Stimulated activated CD4-positive, alpha-beta T cell treated with anti-CD3 and anti-CD28 coated beads, TNF-alpha, amount 100 ng/mL, for 1 hour (primary cell): ENCODE measurements around the gene JAZF1.
"Not testable (repeated sequence)": the region's sequence is repeated elsewhere in the genome, so short reads cannot be mapped to it uniquely, and the experiment has no call there.

Experiments
- DNase-seq, 3 donors: peaks; one replicate each; pipeline ENCODE4 v3.0.0-alpha.2; 2020; ENCODE audit warnings: low read depth in 3 of 3, low spot score in 1 of 3

JAZF1 gene

DNA sequence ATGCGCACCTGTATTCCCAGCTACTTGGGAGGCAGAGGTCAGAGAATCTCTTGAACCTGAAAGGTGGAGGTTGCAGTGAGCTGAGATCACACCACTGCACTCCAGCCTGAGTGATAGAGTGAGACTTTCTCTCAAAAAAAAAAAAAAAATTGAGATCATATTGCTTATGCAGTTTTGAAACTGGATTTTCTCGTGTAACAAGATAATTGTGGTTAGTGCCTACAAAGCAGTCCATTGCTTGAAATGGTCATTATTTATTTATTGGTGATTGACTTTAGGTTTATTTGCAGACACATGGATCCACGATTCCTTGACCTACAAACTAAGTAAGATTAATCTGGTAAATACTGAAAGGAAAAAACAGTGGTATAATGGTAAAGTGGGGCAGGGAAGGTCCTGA is 290.8 kb downstream of the JAZF1 start:
- DNase-seq = no peak

DNA sequence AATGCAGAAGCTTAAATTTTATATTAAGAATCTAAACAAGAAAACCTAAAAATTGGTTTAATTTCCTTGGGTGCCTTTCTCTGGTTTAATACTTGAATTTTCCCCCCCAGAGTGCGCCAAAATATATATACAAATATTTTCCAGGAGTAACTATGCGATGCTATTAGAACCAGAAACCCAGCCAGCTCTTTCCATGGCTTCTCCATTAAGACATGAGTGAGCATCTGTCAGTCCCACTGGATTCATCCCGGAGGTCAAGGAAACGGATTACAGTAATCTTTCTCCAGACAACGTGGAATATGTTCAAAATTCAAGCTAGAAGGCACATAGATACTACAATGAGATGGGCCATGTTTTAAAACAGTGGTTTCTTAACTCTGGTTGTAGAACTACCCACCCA is 291.9 kb downstream of the JAZF1 start:
- DNase-seq = no peak

DNA sequence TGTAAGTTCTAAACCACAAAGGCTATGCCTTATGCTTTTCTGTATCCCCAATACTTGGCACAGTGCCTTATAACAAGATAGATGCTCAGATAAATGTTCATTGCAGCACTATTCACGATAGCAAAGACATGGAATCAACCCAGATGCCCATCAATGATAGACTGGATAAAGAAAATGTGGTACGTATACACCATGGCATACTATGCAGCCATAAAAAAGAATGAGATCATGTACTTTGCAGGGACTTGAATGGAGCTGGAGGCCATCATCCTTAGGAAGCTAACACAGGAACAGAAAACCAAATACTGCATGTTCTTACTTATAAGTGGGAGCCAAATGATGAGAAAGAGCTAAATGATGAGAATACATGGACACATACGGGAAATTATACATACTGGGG is 293.9 kb downstream of the JAZF1 start:
- DNase-seq = not testable (repeated sequence)

DNA sequence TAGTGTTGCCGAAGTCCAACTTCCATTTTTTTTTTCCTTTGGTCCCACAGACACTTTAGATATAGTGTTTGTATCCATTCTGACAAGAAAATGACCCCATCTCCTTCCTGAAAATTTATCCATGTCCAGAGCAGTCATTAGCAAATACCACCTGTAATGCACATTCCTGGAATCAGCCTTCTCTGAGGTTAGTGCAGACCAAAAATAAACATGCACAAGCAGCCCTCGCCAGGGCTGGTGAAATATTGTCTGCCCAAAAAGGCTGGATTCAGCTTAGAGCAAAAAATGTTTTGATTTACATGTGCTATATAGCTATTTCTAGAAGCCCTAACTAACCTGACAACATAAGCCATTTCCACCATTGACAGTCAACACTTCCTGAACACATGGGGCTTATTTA is 294.9 kb downstream of the JAZF1 start:
- no peak for DNase-seq

DNA sequence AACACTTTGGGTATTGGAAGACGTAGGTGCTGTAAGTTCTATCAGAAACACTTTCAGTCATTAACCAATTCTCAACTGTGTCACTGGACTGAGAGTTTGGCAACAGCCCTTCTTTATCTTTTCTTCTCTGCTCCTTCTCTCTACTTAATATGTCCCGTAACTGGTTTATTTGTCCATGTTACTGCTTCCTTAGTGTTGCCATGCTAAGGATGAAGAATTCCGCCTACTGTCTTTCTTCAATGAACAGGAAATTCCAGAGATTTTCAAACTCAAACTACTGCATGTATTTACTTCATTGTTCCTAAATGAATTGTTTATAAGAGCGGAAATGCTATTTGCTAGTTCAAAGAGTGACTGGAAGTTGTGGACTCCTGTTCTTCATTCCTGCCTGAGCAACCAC is 296.9 kb downstream of the JAZF1 start:
- no peak for DNase-seq

DNA sequence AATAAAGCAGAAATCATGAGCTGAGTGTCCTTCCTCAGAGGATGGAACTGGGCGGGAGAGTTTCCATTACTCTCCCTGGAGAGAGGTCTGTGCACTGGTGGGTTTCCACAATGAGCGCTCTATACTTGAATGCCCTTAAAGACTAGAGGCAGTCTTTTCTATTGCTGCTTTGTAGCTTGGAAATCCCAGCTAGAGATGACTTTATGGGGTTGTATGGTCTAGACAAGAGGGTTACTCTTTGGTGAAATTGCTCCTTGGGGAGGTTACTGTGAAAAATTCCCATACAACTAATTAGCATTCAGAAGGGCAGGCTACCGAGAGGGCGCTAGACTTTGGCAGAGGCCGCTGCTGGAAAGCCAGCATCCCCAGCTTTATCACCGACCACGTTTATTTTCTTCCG is 303.8 kb downstream of the JAZF1 start:
- DNase-seq = no peak

DNA sequence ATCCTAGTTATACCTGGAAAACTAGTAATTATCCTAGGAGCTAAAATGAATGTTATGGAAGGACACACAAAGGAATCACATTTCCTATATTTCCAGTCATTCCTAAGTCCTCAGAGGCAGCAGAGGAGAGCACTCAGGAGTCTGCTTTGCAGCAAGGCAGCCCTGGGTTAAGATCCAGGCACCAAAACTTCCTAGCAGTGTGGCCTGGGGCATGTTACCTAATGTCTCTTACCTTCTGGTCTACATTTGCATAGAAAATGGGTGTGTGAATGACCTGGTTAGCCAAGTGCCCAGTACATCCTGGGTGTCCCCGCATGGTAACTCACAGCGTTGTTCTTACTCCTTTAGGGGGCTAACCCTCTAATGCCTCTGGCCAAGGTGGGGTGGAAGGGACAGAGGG is 304.8 kb downstream of the JAZF1 start:
- DNase-seq = no peak

DNA sequence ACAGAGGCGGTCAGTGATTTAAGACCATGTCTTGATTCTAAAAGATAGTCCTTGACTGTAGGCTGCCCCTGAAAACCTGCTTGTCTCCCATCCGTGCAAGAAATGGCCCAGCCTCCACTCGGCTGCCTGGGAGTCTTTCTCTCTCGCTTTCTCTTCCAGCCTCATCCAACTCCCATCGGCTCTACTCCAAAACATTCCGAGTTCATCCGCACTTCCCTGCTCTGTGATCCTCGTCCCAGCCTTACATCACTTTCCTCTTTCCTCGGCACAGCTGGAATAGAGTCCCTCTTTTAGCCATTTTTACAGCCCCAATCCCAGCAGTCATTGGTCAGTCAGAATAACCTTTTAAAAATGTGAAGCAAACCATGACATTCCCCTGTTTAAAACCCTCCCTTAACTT is 305.5 kb downstream of the JAZF1 start:
- no peak for DNase-seq

DNA sequence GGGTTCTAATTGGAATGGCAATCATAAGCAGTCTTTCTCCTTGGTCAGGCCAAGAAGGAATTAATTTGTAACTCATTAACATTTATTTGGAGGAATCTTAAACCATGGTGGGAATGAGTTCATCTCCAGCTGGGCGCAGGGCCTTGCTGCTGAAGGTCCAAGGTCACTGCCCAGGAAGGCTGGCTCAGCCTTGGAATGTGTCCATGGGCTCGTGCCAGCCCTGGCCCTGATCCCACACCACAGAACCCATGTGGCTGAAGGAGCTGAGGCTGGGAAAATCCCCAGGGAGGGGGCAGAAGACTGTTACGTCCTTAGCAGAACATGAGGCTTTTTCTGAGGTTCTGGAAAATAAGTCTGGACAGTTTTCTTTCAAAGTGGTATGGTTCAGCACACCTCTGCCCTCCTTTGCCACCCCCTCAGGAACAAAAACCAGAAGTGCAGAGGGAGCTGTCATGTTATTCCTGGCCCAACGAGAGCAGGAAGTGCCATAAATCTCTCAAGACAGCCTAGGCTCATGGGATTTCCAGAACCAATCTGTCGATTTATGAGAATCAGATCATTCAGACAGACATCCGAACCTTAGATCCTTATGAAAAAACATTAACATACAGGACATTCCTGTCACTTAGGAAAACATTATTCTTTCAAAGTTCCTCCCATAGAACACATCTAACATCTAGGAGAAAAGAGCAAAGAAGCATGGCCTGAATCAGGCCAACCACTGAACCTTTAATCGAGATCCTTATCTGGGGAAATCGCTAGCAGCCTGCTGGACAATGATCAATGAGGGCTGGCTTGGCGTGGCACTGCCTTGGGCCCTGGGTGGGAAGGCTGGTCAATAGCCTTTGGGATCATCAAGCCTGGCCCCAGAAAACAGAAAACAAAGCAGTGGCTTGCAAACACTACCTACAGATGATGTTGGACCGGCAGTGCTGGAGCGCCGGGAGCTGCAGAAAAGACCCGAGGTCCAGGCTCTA is 306.3 kb downstream of the JAZF1 start:
- DNase-seq = no peak

DNA sequence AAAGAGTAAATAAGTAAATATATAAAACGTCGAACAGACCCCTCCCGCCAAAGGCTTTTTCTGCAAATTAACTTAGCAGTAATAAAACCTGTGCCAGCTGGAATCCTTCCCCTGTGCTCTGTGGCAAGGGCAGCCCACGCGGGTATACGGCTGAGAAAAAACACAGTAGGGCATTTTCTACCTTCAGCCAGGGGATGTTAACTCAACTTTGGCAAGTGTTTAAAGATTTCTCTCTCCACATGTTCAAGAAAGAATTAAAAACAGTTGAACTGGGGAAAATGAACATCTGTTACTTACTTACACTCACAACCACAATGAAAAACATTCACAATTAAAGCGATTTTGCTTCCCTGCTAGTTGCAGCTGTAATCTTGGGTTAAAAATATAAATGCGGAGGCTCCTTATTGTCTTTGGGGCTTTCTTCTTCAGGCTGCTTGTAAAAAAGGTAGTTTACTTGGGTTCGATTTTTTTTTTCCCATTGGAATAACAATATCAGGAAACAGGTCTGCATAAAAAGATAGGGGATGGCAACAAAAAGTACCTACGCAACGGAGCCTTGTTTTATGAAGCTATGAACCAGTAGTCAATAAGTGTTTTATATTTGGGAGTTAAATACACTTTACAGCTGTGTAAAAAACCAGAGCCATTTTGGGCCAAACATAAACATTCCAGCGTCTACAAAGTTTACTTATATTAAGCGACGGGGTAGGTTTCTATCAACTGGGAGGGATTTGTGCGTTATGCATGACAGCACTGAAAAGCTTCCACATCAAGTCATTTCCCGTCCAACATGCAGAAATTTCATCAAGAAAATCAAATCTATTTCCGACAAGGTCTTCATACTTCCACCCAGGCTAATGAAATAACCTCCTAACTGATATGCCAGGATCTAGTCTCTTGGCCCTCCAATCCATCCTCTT is 308.0 kb downstream of the JAZF1 start:
- no peak for DNase-seq

DNA sequence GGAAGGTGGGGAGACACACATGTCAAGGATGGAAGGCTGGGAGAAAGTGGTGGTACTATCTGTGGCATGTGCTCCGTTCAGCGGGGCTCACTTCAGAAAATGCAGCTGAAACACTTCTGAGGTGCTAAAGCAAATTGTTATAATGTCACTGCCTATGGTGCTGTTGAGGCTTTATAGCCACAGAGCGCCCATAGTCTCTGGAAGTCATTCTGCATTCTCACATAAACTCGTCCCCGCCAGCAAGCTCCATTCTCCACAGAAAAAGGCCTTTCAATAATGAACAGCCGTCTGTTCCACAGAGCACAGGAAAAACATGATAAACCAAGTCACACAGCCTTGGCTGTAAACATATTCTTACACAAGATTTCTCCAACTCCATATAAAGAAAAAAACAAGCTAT is 308.7 kb downstream of the JAZF1 start:
- DNase-seq = no peak

DNA sequence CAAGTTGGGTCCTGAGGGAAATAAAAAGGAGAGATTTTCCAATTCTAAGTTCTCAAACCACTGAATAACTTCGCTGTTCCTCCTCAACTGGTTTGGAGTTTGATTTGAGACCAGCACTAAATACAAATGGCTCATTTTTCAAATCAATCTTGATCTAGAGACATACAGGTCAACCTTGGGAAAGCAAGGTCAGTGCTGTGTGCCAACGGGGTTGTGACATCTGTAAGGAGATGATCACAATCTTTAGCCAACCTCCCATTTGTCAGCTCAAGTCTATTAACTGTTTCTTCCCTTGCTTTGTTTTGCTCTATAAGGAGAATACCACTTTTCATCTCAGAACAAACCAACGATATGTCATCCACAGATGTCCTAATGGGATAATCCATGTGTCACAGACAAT is 309.5 kb downstream of the JAZF1 start:
- DNase-seq = no peak

DNA sequence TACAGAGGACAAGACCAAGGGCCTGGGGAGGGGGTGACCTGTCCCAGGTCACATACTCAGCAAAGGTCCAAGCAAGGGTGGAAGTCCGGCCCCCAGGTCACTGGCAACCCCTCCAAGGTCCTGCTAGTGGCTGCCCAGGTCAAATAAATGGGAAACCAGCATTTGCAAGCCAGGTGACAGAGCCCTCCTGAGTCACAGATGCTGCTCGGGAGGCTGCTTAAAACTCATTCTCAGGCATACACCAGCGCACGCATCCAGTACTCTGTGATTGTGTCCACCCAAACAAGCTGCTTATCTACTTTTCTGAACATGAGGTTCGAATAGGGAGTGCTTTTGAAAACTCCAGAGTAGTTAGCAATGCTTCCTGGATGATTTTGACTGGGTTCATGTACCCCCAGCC is 310.0 kb downstream of the JAZF1 start:
- DNase-seq = no peak

DNA sequence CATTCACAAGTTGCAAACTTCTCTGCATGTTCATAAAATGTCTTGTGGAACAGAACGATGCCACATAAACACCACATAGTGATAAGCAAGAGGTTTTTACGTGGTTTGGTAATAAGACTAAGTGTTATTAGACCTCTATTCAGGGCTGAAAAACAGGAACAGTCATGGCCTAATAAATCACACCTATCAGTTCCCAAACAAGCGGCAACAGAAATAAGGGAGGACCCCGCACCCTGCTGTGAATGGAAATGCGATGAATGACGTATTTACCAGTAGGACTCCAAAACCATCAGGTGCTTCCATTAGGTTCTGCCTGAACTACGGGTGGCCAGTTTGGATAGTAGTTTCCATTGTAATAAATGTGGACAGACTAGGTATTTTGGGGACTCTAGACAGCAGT is 311.5 kb downstream of the JAZF1 start:
- DNase-seq = no peak

DNA sequence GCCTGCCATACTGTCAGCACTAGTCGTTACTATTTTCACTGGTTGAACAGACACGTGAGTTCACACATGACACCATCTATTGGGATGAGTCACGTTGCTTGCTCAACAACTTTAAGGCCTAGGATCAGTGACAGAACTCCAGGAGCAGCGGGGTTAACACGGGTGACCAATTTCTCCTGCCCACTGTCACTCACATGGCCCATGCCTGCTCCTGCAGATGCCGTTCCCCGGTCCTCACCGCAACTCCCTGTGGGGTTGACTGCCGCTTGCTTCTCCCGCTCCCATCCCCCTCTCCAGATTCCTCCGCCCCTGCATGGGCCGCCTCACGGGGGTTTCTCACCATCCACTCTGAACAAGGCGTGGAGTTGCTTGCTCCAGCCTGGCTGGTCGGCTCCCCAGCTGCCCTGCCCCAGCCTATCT is 312.5 kb downstream of the JAZF1 start:
- no peak for DNase-seq

DNA sequence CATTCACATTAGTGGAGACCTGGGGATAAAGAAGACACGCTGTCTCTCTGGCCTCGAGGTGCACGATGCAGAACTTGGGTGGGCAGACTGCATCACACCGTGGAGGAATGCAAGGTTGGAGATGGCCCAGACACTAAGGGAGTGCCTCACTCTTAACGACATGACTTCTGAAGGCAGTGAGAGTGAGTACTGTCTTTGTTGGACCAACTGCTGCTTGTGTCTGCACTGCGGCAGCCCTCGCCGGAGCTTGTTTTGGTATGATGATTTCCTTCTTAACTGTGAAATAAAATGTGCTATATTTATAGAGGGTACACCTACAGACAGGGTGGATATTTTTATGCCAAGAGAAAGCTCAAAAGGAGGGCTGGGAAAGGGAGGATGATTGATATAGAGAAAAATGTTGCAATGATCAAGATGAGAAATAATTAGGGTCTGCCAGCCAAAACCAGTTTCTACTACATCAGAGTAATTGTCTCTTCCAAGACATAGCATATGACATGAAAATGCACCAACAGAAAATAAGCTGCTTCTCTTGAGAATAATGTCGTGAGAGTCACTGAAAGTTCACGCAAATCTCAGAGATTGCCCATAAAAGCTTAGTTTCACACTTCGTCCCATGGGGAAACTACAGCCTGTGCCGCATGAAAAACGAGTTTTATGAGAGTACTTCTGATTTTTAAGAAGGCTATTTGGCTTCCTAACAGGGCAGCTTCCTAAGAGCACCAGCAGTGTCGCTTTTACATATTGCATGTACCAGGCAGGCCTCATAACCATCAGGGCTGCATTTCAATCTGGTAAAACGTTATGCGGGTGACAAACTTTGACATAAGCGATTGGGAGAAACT is 313.5 kb downstream of the JAZF1 start:
- no peak for DNase-seq

DNA sequence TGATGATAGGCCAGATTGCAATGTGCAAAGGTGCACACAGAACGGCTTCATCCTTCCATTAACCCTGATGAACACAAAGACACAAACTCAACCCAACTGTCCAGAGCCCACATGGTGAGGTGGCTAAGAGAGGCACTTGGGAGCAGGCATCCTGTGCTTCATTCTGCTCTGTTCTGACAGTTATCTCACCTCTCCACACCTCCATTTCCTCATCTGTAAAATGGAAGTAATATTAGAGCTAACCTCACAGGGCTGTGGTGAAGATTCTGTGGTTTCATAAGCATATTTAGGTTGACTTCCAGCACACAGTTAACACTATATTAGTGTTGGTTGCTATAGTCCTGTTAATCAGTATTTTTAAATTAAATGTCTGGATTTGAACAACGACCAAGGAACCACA is 314.3 kb downstream of the JAZF1 start:
- DNase-seq = no peak

DNA sequence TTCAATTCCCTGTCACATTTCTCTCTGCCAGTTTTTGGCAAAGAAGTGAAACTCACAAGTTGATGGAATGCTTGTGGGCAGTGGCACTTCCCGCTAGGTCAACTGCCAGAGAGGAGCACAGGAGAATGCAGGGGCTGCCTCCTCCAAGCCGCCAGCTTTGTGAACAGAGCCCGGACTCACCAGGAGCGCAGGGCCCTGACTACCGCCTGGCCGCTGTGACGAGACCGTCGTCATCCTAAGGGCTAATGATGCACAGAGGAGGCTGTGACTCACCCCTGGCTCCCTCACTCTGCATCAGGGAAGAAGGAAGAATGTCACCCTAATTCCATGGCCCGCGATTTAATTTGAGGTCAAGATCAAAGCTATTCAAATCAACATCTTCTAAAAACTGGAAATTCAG is 316.7 kb downstream of the JAZF1 start:
- DNase-seq = no peak

DNA sequence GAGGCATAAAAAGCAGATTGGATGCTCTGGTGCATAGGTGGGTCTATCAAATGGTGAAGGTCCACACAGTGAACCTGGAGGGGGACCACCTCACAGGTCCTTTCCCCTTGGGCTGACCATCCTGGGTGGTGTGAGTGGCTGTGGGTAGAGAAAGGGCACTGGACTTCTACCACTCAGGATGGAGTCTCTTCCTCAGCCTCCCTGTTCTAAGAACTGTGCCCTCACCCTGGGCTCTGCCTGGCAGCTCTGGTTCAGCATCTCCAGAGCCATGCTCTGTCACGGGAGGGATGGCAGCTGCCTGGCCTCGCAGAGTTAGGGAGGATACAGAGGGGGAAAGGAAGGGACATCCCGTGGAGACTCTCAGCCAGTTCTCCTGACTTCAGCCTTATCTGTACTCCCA is 318.8 kb downstream of the JAZF1 start:
- DNase-seq = no peak

DNA sequence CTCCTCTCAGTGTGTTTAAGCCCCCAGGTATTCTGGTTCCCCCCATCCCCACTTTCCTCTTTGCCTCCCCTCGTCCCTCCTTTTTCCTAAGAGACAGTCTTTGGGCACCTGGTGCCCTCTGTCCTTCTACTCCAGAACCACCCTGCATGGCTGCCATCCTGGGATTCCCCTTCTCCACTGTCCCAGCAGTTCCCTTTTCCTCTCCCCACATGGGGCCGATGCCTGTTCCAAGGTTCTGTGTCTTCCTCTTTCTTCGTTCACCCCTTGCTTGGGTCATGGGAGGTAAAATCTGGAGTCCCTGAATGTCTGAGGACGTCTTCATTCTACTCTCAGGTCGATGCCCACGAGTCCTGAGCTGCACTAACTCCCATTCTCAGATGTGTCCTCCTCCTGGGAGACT is 319.8 kb downstream of the JAZF1 start:
- no peak for DNase-seq
